ENCODE results near the gene SCGB1A1.

GRCh38 chr11:62444835-62445234, 26.0 kb downstream of the SCGB1A1 start:
- TF ChIP-seq POLR2A (IDR thresholded peaks at IDR 0.05; ENCODE audit: low read length) (no peak), GATA1 (IDR thresholded peaks at IDR 0.05; ENCODE audit: low read depth, low read length) (no peak)
